GM18508 (cell line): ENCODE results near the gene IFT74.
A peak's percentile ranks its signal among the peaks of the same experiment; 100 is the strongest.

Experiments
- ATAC-seq: cut with Tn5 transposase; IDR thresholded peaks from one replicate; pipeline ENCODE4 v1.9.1; 2021; ENCODE audit warnings: moderate number of reproducible peaks; ENCODE audit not compliant: insufficient read depth, unreplicated experiment

IFT74 gene

DNA sequence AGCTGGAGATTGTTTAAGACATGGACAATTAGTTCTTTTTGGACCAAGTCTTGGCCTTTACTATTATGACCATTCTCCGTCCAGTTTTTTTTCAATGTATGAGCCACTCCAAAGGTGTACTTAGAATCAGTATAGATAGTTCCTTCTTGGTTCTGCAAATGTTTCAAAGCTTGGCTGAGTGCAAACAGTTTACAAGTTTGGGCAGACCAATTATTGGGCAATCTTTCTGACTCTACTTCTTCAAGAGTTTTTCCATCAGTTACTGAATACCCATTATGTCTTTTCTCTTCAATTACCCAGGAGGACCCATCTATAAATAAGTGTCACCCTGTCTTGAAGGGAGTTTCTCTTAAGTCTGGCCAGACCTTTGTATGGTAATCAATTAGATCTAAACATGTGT is 15.5 kb downstream of the IFT74 start:
- no peak for ATAC-seq

DNA sequence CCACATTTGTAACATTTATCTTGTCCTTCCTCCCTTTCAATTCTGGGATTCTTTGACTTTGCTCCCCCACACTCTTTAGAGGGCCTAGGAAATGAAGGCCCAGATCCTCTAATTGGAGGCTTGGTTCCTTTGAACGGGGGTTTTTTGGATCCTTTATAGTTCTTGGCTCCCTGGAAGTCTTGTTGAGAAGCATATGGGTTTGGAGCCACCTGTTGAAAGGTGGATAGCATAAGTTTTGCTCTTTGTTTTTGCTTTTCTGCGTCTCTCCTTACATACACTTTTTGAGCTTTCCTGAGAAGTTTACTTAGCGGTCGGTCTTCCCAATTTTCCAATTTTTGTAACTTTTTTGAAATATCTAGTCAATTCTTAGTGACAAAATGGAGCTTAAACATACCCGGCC is 17.8 kb downstream of the IFT74 start:
- ATAC-seq: no peak

DNA sequence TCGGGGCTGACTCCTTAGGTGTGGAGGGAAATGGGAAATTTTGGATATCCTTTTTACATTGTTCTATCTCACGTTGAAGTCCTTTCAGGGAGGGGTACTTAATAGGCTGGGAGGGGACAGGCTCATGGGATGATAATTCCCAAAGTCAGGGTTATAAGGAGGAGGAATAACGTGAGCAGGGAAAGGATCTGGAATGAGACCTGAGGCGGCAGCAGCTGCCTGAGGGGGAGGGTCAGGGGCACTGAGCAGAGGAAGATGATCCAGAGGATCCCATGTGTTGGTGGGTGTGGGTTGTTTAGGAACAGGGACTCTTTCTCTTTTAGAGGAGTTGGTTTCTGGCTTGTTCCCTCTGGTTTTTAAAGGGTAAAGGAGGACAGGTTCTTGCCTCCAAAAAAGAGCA is 18.7 kb downstream of the IFT74 start:
- no peak for ATAC-seq

DNA sequence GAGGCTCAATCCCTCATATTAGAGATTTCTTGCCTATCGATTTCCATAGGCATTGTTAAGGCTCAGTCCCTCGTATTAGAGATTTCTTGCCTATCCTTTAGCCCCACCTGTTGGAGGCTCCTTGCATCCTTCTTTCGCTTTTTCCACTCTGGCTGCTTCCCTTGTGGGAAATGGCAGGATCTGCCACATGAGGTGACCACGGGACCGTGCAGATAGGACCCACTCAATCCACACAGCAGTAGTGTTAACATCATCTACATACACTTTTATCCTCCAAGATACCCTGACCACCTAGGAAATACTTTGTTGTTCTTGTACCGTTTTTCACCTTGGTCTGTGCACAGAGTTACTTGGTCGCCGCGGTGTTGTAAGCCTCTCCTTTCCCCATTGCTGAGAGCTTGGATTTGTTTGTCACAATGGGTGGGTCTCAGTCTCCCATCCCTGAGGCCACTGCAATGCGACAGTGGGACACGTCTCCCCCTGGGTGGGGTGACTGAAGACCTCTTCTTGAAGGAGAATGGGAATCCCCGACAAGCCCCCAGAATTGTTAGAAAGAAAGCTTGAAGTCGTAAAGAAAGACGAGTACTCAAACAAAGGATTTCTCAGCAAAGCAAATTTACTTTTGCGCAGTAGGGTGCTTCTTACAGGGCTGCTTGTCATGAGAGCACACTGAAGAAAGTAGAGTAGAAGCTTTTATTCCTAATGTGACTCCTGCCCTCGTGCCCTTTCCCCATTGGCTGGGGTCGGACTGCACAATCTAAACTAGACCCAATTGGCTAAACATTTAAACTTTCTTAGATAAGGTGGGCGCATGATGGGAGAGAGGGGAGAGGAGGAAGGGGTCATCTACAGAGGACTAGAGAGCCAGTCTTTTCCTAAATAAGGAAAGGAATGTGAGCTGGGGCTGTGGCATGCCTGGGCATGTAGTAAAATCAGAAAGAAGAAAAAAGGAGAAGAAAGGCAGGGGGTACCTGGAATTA is 19.8 kb downstream of the IFT74 start:
- ATAC-seq: no peak

DNA sequence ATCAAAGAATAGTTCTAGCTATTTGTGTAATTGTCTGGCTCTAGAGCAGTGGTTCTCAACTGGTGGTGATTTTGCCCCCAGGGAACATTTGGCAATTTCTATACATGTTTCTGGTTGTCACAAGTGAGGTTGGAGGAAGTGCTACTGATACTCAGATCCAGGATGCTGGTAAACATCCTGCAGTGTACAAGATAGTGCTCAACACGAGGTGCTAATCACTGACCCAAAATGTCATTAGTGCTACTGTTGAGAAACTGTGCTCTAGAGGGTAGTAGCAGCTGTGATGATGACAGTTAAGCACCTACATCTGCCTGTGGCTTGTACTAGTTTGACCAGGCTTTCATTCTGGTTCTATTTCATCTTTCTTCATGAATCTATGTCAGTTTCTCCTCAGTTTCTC is 27.1 kb downstream of the IFT74 start:
- peak; percentile 51 for ATAC-seq

DNA sequence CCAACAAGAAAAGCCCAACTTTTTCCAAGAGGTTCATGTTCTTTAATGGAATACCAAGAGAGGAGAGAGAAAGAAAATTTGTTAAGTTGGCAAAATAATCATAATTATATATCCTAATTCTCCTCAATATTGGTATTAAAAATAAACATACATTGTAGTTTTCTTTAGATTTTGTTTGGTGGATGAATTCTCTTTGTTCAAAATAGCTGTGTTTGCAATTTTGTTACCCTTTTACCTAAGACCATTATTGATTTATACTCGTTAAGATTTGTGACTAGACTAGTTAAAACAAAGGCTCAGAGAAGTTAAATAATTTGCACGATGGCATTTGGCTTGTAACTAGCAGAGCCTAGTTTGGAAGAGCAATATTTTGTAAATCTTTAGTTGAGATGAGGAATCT is 39.6 kb downstream of the IFT74 start:
- ATAC-seq: no peak

DNA sequence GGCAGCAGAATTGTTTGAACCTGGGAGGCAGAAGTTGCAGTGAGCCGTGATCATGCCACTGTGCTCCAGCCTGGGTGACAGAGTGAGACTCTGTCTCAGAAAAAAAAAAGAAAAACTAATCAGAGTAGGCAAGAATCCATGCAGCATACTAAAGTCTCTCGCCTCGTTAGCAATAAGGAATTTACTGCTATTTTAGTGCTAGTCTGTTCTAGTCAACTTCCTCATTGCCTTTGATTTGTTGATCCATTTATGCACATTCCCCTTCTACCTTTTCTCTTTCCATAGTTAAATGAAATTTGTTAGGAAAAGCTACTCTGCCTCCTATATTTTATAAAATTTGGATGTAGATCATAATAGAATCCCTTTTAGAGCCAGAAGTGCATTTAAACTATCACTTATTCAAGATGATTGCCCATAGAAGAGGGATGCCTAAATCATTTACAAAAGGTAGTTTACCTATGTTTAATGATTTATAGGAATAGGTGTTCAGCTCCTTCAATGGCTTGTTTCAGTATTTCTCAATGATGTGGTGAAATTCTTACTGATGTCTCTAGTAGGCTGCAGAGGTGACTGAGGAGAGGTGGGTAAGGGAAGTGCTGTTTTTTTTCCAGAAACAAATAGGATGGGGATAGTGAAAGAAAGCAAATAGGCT is 47.3 kb downstream of the IFT74 start:
- ATAC-seq: no peak

DNA sequence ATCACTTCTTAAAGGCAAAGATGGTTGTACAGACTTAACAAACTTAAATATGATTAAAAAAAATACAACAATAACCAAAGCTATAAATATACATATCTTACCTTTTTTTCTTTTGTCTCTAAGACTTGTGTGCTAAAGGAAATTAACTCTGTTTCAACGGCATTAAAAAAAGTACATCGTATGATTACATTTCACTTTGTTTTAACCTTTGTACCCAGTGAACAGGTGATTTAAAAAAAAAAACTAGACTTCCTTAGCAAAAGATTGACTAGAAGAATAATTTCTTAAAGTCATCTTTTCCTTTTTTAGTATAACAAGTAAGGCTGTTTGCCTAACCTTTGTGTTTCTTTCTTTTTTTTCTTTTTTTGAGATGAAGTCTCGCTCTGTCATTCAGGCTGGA is 49.3 kb downstream of the IFT74 start, which contains the start of gene LRRC19:
TSS of gene LRRC19 (minus strand) at position 182 of the 400 bp plus-strand sequence. CDS start 5,978 bp downstream, outside the sequence.
- no peak for ATAC-seq

DNA sequence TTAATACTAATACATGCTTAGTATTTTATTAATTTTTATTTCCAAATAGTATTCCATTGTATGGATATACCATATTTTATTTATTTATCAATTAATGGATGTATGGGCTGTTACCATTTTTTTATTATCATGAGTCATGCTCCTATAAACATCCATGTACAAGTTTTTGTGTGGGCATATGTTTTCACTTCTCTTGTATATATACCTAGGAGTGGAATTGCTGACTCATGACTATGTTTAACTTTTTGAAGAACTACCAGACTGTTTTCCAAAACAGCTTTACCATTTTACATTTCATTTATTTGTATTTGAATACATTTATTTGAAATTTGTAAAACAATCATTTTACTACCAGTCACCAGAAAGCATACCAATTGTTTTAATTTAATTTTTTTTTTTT is 63.4 kb downstream of the IFT74 start:
- no peak for ATAC-seq

DNA sequence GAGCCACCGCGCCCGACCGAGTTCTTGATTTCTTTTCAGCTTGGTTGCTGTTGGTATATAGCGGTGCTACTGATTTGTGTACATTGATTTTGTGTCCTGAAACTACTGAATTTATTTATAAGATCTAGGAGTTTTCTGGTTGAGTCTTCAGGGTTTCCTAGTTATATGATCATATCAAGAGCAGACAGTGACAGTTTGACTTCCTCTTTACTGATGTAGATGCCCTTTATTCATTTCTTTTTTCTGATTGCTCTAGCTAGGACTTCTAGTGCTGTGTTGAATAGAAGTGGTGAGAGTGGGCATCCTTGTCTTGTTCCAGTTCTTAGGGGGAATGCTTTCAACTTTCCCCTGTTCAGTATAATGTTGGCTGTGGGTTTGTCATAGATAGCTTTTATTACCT is 66.7 kb downstream of the IFT74 start:
- ATAC-seq: no peak

DNA sequence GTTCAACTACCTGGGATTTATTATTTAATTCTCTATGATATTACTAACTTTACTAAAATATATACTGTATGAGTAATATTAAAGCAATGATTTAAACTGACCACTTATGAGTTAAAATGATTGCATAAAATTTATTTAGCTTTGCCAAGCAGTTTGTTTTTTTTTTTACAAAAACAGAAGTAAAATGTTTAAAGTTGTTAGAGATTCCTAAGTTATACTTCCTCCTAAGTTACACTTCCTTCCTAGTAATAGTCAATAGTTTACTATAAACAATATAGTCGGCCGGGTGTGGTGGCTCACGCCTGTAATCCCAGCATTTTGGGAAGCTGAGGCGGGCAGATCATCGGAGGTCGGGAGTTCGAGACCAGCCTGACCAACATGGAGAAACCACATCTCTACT is 73.0 kb downstream of the IFT74 start:
- no peak for ATAC-seq

DNA sequence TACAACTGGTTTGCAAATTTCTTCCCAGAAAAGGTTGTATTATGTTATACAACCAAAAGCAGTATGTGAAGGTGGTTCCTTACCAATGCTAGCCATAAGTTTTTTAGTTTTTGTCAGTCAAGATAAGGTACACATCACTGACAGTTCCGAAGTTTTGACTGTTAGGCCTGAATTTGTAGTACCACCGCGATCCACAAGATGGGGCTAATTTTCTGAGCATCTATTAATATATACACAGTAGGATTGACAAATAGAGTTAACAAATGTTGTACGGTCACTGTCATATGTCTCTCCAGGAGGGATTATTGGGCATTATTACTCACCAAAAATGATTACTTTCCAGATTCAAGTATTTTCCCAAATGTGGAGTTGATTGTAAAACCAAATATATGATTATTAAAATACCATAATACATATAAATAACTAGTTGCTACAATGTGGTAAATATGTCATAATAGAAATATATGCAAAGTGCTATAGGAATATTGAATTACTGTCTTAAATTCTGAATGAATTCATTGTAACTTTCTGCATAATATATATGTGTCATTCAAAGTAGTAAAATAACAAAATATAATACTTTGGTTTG is 77.7 kb downstream of the IFT74 start:
- peak; percentile 83 for ATAC-seq

DNA sequence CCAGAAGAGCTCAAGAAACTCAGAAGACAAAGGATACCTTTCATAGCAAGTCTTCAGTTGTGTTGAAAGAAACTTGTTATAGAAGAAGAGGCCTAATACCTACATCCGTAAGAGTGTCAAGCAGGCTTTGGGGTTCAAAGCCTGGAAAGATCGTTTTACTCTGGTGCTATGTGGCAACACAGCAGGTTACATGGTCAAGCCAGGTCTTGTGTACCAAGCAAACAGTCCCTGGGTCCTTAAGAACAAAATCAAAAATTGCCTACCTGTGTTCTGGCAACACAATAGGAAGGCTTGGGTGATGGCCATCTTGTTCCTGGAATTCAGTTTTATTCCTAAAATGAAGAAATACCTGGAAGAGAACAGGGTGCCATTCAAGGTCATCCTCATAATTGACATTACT is 81.3 kb downstream of the IFT74 start:
- ATAC-seq: no peak

DNA sequence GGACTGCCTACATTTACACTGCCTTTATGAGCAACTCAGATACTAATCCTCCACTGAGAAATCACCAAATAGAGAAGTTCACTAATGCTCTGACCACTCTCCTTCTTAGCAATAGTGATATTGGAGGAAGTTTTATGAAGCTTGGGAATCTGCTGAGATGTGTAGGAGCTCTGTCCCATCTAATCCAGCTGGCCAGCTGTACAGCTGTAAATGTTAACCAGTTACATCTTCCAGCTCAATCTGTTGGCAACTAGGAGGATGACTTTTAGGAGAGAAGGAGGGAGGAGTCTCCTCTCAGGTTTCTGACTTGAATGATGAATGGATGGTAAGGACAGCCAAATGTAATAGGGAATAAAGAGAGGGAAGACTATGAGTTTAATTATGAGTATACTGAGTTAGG is 85.5 kb downstream of the IFT74 start:
- ATAC-seq: no peak

DNA sequence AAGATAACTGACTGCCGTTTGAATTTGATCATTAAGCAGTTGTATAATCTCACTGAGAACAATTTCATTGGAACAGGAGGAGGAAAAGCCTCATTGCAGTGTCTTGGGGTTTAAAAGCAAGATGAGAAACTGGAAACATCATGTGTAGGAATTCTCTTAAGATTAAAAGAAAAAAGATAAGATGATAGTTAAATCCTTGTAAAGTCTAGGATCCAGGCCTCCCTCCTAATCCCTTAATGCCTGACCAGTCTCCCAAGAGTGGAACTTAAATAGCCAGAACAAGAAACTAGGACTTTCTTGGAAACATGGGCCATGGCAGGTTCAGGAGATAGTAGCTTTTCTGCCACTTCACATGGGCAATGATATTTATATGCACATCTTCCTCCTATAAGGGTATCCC is 86.3 kb downstream of the IFT74 start:
- ATAC-seq: no peak

DNA sequence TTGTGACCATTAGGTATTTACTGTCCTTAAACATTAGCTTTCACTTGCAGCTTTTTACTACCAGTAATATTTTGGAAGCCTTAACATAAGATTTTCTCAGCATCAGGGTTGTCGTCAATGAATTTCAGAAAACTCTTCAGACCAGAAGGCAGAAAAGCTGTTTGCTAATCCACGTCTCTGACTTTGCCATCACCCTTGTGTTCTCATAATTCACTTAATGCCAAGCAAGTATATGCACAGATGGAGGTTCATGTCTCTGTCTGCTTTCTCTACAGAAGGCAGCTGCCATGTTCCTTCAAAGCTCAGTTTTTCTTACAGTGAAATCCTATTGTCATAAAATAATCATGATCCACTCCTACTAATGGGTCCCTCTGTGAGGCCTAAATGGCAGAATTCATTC is 87.0 kb downstream of the IFT74 start:
- ATAC-seq: no peak

DNA sequence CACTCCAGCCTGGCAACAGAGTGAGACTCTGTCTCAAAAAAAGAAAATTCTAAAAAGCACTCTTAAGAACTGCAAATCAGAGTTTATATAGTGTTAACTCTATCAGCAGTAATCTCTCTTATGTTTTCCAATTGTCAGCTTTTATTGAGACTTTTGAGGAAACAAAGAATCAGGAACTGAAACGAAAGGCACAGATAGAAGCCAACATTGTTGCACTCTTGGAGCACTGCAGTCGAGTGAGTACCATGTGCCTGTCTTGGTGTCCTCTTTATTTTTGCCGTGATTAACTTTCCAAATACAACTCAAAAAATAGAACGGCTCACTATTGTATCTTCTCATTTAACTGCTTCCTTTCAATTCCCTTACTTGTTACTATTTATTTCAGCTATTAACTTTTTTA is 90.9 kb downstream of the IFT74 start:
- no peak for ATAC-seq

DNA sequence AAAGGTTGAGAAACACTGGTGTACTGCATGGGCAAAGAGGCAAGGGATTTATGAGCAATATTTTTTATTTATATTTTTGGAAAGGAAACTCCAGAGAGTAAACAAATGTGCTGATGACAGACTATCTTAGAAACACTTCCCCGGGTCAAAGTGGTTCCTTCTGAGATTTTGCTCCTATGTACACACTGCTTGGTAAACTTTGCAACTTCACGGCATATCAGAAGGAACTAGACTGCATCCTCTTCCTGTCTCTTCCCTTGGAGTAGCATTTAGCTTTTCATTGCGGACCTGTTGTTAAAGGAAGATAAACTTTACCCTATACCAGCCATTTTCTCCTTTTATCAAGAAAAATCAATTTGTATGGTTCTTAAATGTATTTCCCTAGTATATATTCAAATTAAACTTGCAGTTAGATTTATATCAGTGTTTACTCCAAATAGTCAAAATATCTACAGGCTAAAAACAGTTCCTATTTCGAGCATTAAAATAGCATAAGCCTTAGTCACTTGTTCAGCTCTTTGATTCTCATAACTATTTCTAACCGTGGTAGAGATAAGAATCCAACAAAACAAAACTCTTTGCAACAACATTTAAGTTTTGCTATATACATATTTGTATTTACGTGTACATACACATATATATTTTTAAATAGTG is 97.3 kb downstream of the IFT74 start:
- no peak for ATAC-seq

DNA sequence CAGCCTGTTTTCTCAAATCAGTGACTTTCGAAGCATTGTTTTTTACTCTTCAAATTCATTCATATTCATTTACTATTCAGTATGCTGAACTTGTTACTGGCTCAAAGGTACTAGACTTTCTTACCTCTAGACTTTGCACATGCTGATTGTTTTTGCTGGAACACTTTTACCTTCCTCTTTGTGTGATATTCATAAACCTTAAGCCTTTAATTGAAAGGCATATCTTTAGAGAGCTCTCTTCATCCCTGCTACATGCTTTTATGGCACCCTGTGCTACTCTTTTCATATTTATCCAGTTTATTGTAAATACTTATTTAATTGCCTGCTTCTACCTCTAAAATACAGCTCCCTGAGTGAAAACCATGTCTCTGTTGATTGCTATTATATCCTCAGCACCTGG is 97.9 kb downstream of the IFT74 start:
- ATAC-seq: no peak

DNA sequence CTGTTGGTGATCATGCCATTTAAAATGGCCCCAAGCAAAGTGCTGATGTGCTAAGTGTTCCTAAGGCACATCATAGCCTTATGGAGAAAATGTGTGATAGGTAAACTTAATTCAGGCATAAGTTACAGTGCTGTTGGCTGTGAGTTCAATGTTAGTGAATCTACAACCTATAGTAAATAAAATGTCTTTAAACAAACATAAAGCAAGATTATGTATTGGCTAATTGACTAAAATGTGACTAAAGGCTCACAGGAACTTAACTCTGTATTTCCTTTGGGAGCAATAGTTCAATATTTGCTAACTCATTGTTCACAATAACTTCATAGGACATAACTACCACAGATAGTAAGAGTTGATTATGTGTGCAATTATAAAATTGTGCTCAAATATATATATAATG is 98.6 kb downstream of the IFT74 start:
- ATAC-seq: no peak

DNA sequence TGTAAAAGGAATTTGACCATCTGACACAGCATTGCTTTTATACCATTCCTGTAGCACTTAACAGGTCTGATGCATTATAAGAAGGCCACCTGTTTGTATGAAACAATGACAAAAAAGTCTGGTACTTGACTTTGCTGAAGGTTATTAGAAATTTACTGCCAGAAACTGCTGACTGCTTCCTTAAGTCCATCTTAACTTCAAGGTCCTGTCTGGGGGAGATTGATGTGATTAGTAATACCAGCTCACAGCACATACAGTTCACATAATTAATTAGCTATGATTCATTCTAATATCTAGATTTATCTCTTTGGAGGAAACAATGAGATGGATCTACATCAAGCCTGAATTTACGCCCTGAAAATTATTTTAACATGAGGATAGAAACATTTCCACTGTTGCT is 103.2 kb downstream of the IFT74 start:
- no peak for ATAC-seq
